Ecto neural progenitor cell (in vitro differentiated cells): ENCODE measurements around the gene UBE2D2.
"Not testable (repeated sequence)": the region's sequence is repeated elsewhere in the genome, so short reads cannot be mapped to it uniquely, and the experiment has no call there.

Source experiments
- DNase-seq: peaks from one replicate; pipeline ENCODE4 v3.0.0-alpha.2; 2018; ENCODE audit warnings: low spot score

UBE2D2 gene

DNA sequence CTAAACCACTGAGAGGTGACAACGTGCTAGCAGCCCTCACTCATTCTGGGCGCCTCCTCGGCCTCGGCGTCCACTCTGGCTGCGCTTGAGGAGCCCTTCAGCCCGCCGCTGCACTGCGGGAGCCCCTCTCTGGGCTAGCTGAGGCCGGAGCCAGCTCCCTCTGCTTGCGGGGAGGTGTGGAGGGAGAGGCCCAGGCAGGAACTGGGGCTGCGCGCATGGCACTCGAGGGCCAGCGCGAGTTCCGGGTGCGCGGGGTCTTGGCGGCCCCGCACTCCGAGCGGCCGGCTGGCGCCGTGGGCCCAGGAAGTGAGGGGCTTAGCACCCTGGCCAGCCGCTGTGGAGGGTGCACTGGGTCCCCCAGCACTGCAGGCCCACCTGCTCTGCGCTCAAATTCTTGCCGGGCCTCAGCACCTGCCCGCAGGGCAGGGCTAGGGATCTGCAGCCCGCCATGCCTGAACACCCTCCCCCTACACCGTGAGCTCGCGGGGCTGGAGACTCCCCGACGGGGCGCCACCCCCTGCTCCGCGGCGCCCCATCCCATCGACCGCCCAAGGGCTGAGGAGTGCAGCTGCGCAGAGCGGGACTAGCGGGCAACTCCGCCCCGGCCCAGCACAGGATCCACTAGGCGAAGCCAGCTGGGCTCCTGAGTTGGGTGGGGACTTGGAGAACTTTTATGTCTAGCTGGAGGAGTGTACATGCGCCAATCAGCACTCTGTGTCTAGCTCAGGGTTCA, 11.8 kb upstream of the UBE2D2 start:
- no peak for DNase-seq

DNA sequence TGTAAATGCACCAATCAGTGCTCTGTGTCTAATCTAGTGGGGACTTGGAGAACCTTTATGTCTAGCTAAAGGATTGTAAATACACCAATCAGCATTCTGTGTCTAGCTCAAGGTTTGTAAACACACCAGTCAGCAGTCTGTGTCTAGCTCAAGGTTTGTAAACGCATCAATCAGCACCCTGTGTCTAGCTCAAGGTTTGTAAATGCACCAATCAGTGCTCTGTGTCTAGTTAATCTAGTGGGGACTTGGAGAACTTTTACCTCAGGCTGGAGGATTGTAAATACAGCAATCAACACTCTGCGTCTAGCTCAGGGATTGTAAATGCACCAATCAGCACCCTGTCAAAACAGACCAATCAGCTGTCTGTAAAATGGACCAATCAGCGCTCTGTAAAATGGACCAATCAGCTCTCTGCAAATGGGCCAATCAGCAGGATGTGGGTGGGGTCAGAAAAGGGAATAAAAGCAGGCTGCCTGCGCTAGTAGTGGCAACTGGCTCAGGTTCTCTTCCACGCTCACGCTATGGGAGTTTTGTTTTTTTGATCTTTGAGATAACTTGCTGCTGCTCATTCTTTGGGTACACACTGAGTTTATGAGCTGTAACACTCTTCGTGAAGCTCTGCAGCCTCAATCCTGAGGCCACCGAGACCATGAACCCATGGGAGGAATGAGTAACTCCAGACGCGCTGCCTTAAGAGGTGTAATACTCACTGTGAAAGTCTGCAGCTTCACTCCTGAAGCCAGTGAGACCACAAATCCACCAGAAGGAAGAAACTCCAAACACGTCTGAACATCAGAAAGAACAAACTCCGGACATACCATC, 10.9 kb upstream of the UBE2D2 start:
- not testable (repeated sequence) for DNase-seq

DNA sequence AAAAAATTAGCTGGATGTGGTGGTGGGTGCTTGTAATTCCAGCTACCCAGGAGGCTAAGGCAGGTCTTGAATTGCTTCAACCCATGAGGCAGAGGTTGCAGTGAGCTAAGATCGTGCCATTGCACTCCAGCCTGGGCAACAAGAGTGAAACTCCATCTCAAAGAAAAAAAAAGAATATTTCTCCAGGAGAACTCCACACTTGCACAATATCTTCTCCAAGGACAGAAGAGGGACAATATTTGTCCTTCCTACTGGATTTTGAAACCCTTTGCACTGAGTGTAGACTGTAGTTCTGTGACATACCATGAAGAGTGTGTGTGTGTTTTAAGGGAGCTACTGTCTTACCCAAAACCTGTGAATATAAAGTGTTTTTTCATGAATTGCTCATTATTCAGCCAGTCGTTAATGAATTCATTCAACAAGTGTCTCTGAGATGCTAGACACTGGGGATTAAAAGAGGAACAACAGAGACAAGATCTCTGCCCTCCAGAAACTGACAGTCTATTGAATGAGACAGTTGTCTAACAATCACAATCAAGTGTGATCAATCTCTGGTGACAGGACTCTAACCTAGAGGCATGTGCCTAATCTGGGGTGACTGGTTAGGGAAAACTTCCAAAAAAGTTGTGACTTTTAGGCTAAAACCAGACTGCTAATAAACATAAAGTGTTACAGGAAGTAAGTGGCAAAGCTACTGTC, 9.8 kb upstream of the UBE2D2 start:
- DNase-seq: no peak

DNA sequence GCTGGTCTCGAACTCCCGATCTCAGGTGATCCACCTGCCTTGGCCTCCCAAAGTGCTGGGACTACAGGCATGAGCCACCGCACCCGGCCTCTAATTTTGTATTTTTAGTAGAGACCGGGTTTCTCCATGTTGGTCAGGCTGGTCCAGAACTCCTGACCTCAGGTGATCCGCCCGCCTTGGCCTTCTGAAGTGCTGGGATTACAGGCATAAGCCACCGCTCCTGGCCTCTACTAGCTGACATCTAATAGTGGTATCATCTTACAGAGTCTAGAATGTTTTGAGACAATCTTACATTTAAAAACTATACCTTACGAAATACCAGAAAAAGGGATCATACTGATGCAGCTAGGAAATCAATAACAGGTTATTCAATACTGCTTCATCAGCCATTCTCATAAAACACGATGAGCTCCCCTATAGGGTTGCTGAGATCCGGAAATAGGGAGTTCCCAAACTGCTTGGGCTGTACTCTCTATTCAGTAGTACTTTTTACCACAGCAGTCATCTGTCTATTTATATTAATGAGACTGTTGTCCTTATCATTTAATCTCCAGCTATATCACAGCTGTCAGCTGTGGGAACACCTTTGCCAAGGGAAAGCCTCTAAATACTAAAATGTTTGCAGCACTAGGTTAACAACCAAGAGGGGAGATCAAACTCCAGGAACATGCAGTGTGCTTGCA, 8.1 kb upstream of the UBE2D2 start:
- DNase-seq: no peak

DNA sequence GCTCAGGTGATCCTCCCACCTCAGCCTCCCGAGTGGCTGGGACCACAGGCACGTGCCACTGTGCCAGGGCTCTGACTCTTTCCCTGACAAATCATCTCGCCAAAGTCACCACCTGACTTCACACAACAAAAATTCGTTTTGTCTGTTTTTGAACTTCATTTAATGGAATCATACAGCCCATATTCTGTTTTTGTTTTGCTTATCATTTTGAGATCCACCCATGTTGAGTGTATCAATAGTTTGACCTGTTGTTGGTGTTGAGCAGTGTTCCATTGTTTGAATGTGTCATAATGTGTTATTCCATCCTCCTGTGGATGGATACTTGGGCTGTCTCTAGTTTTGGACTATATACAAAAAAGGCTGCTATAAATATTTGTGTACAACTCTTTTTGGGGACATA, 6.9 kb upstream of the UBE2D2 start:
- DNase-seq: no peak

DNA sequence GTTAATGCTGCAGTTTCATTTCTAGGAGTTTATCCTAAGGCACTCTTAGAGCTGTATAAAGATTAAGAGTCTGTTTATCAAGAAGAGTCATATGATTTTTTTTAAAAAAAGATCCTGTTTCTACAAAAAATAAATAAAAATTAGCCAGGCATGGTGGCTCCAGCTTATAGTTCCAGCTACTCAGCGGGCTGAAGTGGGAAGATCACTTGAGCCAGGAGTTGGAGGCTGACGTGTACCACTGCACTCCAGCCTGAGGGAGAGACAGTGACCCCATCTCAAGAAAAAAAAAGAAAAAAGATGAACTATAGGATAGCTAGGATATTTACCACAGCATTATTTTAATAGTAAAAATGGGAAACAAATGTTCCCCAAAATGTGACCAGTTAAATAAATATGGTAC, 3.3 kb upstream of the UBE2D2 start:
- DNase-seq: no peak

DNA sequence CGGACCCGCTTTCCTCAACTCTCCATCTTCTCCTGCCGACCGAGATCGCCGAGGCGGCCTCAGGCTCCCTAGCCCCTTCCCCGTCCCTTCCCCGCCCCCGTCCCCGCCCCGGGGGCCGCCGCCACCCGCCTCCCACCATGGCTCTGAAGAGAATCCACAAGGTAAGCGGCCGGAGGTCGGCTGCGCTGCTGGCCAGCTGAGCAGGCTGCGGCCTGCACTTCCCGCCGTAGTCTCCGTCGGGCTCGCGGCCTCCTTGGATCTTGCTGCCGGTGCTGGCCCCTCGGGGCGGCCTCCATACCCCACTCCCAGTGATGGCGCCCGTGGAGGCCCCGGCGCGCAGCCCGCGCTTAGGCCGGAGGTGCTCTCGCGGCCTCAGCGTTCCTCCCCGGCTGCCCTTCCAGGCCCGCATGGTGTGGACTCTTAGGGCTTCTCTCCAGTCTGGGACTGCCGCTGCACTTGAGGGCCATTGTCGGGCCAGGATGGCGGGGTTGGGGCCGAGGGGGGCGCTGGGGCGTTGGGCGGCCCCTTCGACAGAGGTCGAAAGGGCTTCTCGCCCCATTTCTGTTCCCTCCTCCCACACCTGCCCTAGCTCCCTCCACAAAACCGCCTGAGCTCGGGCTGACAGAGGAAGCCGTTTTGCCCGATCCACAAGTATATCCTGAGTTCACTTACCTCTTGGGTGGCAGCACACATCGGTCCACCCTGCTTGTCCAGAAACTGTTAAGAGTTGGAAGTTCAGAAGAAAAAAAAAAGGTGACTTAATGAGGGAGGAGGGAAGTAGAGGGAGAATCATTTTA, 714 bp downstream of the UBE2D2 start:
- no peak for DNase-seq

DNA sequence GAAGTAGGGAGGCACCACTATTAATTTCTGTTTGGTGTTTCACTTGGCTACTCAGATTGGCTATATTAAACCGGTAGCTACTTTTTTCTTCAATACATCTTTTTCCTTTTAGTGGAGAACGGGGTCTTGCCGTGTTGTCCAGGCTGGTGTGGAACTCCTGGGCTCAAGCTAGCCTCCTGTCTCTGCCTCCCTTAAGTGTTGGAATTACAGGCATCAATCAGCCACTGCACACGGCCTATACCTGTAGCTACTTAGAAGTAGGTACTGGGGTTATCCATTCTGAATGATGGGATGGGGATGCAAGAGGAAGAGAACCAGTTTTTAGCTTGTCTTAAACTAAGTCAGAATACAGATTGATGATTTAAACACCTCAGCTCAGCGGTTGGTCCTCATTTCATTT, 1.7 kb downstream of the UBE2D2 start:
- no peak for DNase-seq

DNA sequence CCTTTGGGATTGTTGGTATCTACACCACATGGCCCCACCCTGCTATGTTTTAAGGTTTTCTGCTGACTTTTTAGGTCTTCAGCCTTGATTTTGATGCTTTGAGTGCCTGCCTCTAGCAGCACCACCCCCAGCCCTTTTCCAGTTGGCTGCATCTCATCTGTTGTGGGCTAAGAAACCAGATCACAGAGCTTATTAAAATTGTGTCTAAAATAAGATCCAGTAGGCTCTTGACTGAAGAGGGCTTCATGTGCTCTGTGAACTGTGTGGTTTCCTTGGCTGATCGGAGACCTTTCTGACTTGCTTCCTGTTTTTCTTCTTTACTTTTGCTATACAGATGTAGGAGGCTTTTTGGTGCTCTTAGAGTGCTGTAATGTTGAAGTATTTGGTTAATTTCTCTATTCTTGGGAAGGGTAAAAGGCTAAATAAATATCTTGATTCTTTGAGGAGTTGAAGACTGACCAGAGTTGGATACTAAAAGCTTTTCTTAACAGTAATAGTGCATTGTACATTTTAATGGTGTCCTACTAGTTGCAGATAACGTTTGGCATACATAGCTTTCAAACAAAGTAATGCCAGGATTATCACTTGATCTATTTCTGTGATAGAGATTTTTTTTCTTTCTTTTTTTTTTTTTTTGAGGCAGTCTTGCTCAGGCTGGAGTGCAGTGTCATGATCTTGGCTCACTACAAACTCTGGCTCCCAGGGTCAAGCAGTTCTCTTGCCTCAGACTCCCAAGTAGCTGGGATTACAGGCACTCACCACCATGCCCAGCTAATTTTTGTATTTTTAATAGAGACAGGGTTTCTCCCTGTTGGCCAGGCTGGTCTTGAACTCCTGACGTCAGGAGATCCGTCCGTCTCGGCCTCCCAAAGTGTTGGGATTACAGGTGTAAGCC, 4.5 kb downstream of the UBE2D2 start:
- DNase-seq: no peak

DNA sequence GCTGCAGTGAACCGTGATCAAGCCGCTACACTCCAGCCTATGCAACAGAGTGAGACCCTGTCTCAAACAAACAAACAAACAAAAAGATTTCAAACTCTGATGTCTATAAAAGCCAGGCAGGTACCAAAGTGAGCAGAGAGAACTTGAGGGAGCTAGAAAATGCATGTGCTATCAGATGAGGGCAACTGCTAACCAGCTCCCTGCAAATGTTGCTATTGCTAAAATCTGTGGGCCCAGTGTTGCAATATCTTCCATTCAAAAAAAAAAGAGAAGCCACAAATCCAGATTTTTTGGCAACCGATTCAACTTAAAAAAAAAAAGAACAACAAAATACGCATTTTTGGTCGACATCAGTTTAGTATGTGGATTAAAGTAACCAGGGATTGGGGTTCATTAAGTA, 5.5 kb downstream of the UBE2D2 start:
- DNase-seq: no peak

DNA sequence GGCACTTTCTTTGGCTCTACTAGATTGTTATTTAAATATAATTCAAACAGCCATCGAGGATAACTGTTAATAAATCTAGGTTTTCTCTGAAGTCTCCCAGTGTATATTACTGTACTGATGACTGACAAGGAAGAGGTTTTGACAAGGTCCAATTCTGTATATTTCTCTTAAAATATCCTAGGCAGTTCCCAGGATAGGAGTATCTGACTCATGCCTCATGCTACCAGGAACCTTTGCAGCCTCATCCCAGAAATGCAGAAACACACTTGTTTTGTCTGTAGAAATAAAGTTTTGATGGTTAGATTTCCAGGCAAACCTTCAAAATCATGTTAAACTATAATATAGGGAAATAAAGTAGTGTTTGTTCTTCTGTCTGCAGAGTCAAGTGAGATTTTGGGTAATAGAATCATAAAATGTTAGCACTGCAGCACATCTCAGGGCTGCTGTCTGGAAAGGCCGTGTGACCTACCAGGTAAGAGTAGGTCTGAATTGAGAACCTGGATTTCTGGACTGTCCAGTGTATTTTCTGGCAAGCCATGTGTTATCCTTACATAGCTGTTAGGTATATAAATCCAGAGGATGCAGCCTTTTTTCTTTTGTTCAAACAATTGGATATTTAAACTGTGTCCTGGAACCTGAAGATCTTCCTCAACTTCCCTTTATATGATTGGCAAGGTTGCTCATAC, 8.3 kb downstream of the UBE2D2 start:
- DNase-seq: no peak

DNA sequence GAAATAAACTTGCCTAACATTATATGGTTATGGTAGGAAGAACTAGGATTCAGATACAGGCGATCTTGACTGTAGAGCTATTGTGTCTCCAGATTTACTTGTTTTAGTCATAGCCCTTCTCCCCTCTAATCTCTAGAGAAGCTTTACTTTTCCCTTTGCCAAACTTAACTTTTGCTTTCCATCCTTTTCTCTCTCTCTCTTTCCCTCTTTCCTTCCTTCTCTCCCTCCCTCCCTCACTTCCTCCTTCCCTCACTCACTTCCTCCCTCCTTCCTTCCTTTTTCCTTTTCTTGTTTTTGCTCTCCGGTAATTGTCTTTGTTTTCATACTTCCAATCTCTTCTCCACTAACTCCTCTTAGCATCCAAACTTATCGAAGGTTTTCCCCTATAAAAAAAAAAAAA, 10.4 kb downstream of the UBE2D2 start:
- no peak for DNase-seq

DNA sequence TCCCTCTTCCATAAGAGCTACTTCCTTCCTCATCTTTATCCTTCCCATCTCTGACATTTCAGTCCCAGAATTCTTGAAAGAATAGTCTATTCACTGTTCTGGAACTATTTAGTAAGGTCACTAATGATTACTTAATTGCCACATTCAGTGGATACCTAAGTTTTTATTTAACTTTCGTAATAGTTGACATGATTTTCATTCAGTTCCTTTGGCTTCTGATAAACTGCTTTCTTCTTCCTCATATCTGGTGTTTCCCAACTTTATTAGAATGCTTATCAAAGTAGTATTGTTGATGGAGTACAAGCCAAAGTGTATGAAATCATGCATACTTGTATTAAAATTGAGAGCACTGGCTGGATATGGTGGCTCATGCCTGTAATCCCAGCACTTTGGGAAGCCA, 10.8 kb downstream of the UBE2D2 start:
- DNase-seq: no peak

DNA sequence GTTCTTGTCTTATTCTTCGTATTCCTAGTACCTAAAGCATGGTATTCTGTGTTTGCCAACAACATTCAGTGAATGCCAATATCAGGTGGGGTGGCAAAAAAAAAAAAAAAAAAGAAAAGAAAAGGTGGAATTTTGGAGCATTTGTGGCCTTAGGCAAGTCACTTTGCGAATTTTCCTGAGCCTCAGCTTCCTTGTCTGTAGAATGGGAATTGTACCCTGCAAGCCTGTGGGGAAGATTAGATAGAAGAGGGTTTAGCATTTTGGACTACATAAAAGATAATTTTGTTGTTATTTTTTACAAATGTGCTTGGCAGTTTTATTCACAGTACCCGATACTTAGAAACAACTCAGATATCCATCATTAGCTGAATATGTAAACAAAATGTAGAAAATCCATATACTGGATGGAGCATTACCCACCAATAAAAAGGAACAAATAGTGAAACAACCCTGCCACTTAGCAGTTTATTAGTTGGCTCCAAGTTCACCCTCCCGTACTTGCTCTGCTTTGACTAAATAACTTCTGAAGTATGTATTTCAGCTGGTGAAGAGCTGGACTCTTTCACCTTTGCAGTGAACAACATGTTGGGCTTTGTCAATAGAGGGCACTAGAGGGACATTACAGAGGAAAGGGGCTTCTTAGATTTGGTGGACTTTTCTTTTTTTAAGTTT, 13.6 kb downstream of the UBE2D2 start:
- no peak for DNase-seq

DNA sequence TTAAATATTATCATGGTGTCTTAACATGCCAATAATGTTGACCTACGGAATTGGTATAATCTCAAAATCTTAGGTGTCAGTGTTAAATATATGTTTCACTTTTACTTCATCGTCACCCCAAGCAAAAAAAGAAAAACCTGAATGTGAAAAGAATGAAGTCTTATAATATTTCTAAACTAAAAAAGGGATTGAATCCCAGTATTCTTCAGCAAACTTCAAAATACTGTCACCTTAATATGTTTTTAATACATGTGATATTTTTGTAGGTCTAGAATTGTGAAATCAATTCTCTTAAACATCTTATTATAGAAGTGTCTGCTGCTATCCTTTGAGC, 14.1 kb downstream of the UBE2D2 start:
- DNase-seq: no peak

DNA sequence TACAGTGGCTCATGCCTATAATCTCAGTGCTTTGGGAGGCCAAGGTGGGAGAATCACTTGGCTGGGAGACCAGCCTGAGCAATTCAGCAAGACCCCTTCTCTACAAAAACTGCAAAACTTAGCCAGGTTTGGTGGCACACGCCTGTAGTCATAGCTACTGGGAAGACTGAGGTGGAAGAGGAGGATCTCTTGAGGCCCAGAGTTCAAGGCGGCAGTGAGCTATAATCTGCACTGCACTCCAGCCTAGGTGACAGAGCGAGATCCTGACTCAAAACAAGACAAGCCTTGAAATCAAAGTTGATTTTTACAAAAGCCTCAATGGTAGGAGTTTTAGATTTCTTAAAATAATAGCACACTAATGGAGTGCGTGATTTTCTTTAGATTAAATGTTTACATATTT, 14.6 kb downstream of the UBE2D2 start:
- DNase-seq: no peak

DNA sequence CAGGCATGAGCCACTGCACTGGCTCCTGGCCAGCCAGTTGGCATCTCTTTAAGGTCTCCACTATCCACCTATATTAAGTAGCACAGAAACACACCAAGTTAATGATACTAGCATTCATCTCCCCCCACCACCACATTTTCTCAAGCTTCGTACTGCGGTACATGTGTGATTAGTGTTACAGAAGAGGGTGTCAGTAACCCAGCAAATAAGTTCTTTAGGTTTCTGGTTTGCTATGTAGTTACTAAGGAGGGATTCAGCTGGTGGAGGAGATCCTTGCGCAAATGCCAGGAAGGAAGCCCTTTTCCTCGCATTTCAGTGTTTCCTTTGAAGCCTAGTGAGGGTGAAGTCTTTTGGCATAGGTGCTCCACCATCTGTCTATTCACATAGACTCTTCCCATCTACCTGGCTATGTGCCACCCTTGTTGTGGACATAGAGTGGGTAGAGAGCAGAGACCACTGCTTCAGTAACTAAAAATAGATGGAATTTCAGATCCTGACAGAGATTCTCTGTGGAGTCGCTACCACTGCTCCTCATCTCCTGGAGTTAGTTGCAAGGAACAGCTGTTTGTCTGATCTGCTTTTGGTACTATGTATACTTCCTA, 16.7 kb downstream of the UBE2D2 start:
- DNase-seq: no peak

DNA sequence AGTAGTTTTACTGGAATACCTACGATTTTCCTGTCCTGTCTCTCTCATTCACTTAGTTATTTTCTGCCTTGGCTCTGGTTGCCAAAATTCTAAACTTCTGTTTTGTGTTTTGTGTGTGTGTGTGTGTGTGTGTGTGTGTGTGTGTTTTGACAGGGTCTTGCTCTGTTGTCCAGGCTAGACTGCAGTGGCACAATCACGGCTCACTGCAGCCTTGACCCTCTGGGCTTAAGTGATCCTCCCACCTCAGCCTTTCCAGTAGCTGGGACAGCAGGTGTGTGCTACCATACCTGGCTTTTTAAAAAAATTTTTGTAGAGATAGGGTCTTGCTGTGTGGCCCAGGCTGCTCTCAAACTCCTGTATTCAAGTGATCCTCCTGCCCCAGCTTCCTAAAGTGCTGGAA, 17.2 kb downstream of the UBE2D2 start:
- no peak for DNase-seq

DNA sequence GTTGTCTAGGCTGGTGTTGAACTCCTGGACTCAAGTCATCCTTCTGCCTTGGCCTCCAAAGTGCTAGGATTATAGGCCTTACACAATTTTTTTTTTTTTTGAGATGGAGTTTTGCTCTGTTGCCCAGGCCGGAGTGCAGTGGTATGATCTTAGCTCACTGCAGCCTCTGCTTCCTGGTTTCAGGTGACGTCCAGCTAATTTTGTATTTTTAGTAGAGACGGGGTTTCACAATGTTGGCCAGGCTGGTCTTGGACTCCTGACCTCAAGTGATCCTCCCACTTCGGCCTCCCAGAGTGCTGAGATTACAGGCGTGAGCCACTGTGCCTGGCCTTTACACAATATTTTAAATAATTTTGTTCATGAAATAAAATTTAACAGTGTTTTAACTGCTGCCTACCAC, 21.0 kb downstream of the UBE2D2 start:
- DNase-seq: not testable (repeated sequence)
